GM19193 (cell line): Measurements from ENCODE around the gene SELENOP.

Experiments used
- POLR2A ChIP-seq: IDR thresholded peaks from 4 replicates; pipeline ENCODE4 v1.6.1; 2011; ENCODE audit not compliant: insufficient read depth, insufficient read length; ENCODE audit errors: extremely low read depth

The SELENOP gene

GRCh38 chr5:42837601-42838000 is 25.9 kb upstream of the SELENOP start:
- no peak for TF ChIP-seq POLR2A

- no peak for TF ChIP-seq POLR2A
Measured at GRCh38 chr5:42836070-42836769, 24.5 kb upstream of the SELENOP start.

GRCh38 chr5:42832060-42832459 is 20.4 kb upstream of the SELENOP start:
- TF ChIP-seq POLR2A = no peak

- TF ChIP-seq POLR2A = no peak
Measured at GRCh38 chr5:42830924-42831323, 19.2 kb upstream of the SELENOP start.

- TF ChIP-seq POLR2A = no peak
Measured at GRCh38 chr5:42828671-42829070, 17.0 kb upstream of the SELENOP start.

- TF ChIP-seq POLR2A = no peak
Measured at GRCh38 chr5:42826757-42827515, 15.2 kb upstream of the SELENOP start.

GRCh38 chr5:42825422-42826148 is 13.9 kb upstream of the SELENOP start:
- TF ChIP-seq POLR2A = no peak

- no peak for TF ChIP-seq POLR2A
Measured at GRCh38 chr5:42824347-42824976, 12.8 kb upstream of the SELENOP start.

- no peak for TF ChIP-seq POLR2A
Measured at GRCh38 chr5:42822548-42822947, 10.9 kb upstream of the SELENOP start.

- TF ChIP-seq POLR2A = no peak
Measured at GRCh38 chr5:42819745-42820144, 8.1 kb upstream of the SELENOP start.

GRCh38 chr5:42813533-42813932 is 1.8 kb upstream of the SELENOP start:
- TF ChIP-seq POLR2A = no peak

GRCh38 chr5:42812620-42813019 is 928 bp upstream of the SELENOP start:
- TF ChIP-seq POLR2A = no peak

GRCh38 chr5:42810834-42811590 is 680 bp downstream of the SELENOP start:
- TF ChIP-seq POLR2A = no peak

GRCh38 chr5:42808888-42809611 is 2.6 kb downstream of the SELENOP start:
- TF ChIP-seq POLR2A = no peak
